Lung (tissue), 12 donors: ENCODE data around the gene ARSB. TPM values are rescaled to one million over a fixed set of nuclear protein-coding genes. Genes with fewer than 3 reads are reported as not detected.

Experiments
- ATAC-seq: fragments of 200-7000 bp; cut with Tn5 transposase; one replicate; pipeline ENCODE4 v1.9.1; 2020; ENCODE audit warnings: moderate number of reproducible peaks; ENCODE audit not compliant: insufficient read depth, low FRiP score
- DNase-seq, 3 donors: peaks; one replicate each; pipeline ENCODE4 v3.0.0-alpha.2; 2013 to 2017
- H3K27ac ChIP-seq, 2 donors: one replicate each; pipeline ENCODE4 v1.5.1; 2013; ENCODE audit warnings: mild to moderate bottlenecking in 2 of 2, moderate library complexity in 2 of 2, control low read depth in 1 of 2, inconsistent platforms in 1 of 2, low read depth in 1 of 2, low read length in 1 of 2
- H3K27me3 ChIP-seq, 3 donors: one replicate each; pipeline ENCODE4 v1.5.1; 2013; ENCODE audit warnings: low read length in 2 of 3; ENCODE audit not compliant: control insufficient read depth in 3 of 3, insufficient read depth in 3 of 3
- H3K36me3 ChIP-seq, 4 donors: one replicate each; pipeline ENCODE4 v1.5.1; 2013; ENCODE audit warnings: low read length in 4 of 4, mild to moderate bottlenecking in 1 of 4, moderate library complexity in 1 of 4; ENCODE audit not compliant: control insufficient read depth in 4 of 4, insufficient read depth in 4 of 4
- H3K4me1 ChIP-seq, 5 donors: one replicate each; pipeline ENCODE4 v1.5.1; 2013; ENCODE audit warnings: low read length in 5 of 5, mild to moderate bottlenecking in 2 of 5, moderate library complexity in 1 of 5; ENCODE audit not compliant: control insufficient read depth in 5 of 5, insufficient read depth in 5 of 5
- H3K4me3 ChIP-seq: one replicate; pipeline ENCODE4 v1.5.1; 2013; ENCODE audit warnings: mild to moderate bottlenecking, control low read depth, moderate library complexity
- H3K9ac ChIP-seq, 2 donors: one replicate each; pipeline ENCODE4 v1.5.1; 2013; ENCODE audit warnings: low read length in 2 of 2, control low read depth in 1 of 2; ENCODE audit not compliant: insufficient read depth in 1 of 2
- H3K9me3 ChIP-seq, 4 donors: one replicate each; pipeline ENCODE4 v1.5.1; 2013; ENCODE audit warnings: low read length in 3 of 4, mild to moderate bottlenecking in 1 of 4, moderate library complexity in 1 of 4; ENCODE audit not compliant: control insufficient read depth in 4 of 4, insufficient read depth in 3 of 4
- WGBS, 2 donors: extraction: QIAGEN DNeasy Blood & Tissue Kit; methylation state at CpG; one replicate each; pipeline ENCODE4 v1.1.7; 2013; 5-methylcytosine and 5-hydroxymethylcytosine counted together
- polyA plus RNA-seq, 2 donors: library from polyadenylated mRNA; stranded (reverse); fragments of 200-250 nt; gene quantifications; one replicate each; pipeline ENCODE4 v1.2.1, GENCODE V29; 2013
- total RNA-seq, 2 donors: library from RNA; depleted of rRNA in 1 of 2; stranded (reverse); fragments of >200 nt in 1 of 2; gene quantifications; one replicate each; pipeline ENCODE4 v1.2.1, GENCODE V29; 2014 to 2021
- TF ChIP-seq, protein P1 (sequence below): IDR thresholded peaks from 2 replicates; pipeline ENCODE4 v1.5.1; 2012; ENCODE audit warnings: mild to moderate bottlenecking; ENCODE audit errors: control extremely low read depth, extremely low read depth
- donor health status: control.
- donor health status: control.
- donor health status: Bipolar disorder and iron deficiency.
- donor health status: healthy.
- donor health status: DM: yes; HTN: yes; CAD: no.

The ARSB gene
- total and polyA plus RNA-seq, 4 donors, result 3.2 to 17.3 (median 11.1) TPM

DNA sequence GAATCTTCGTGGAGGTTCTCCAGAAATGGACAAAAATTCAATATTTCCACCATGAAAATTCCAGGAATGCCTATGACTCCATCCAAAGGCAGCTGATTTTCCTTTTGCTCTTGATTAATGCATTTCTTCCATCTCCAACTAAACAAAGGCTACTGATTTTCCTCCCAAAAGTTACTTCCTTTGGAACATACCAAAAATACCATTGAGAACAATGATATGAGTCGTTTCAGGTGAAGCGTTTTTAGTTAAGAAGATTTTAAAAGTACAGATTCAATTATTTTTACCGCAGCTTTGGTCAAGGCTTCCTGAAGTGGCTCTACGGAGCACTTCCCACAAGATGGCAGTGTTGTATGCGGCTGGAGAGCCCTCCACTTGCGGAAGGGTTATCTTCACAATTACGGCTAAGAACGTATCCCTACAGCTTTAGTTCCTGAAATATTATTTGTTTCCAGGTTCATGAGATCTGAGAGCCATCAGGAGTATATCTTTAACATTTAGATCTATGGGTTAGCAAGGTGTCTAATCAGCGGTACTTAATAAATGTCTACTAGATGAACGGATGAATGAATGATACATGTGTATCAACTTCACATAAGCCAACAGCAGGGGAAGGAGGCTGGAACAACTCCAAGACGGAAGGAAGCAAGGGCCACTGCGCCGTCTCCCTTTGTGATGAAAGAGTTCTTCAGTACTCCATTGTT is 35.9 kb upstream of the ARSB start:
- no peak overlapping the region for H3K9ac ChIP-seq
- no peak overlapping the region for H3K4me3 ChIP-seq
- peaks cover 0 to 3% (median 3%) of the 10 kb centered on the region in 5 donors for H3K4me1 ChIP-seq
- H3K27me3 ChIP-seq, result no peaks in the 10 kb centered on the region
- peak; percentile 59 to 82 (median 81) for DNase-seq
- ATAC-seq, result peak; percentile 63
- no peaks in the 10 kb centered on the region for H3K36me3 ChIP-seq
- H3K9me3 ChIP-seq, result no peaks in the 10 kb centered on the region
- H3K27ac ChIP-seq, result no peak overlapping the region
- TF ChIP-seq, protein P1, sequence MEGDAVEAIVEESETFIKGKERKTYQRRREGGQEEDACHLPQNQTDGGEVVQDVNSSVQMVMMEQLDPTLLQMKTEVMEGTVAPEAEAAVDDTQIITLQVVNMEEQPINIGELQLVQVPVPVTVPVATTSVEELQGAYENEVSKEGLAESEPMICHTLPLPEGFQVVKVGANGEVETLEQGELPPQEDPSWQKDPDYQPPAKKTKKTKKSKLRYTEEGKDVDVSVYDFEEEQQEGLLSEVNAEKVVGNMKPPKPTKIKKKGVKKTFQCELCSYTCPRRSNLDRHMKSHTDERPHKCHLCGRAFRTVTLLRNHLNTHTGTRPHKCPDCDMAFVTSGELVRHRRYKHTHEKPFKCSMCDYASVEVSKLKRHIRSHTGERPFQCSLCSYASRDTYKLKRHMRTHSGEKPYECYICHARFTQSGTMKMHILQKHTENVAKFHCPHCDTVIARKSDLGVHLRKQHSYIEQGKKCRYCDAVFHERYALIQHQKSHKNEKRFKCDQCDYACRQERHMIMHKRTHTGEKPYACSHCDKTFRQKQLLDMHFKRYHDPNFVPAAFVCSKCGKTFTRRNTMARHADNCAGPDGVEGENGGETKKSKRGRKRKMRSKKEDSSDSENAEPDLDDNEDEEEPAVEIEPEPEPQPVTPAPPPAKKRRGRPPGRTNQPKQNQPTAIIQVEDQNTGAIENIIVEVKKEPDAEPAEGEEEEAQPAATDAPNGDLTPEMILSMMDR, result peak; percentile 57
- 13% methylated on average over 14 of the region's 14 CpGs for WGBS, 2 donors

DNA sequence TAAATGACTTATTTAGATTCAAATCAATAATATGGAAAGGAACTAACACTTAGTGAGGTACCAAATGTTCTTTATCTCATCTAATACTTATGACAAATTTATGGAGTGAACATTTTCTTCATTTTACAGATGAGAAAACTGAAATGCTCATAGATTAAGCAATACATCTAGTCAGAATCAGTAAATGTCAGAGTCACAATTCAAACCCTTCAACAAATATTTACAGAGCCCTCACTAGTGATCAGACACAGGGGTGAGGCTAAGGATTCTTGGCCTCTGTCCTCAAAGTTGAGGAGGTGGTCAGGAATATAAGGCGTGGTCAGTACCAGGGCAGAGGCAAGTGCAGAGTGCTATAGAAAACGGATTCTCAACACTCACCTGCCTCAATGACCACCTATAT is 29.5 kb upstream of the ARSB start:
- Histone ChIP-seq H3K4me3 (no peak overlapping the region), H3K36me3 (no peaks in the 10 kb centered on the region), H3K4me1 (no peaks in the 10 kb centered on the region), H3K9me3 (peaks cover 0 to 7% (median 0%) of the 10 kb centered on the region in 4 donors), H3K27ac (no peak overlapping the region), H3K9ac (no peak overlapping the region), H3K27me3 (no peaks in the 10 kb centered on the region)
- DNase-seq (no peak), ATAC-seq (no peak)
- TF ChIP-seq, protein P1, result no peak
- WGBS, 2 donors, result 78 to 89% methylated on average over 2 of the region's 2 CpGs

DNA sequence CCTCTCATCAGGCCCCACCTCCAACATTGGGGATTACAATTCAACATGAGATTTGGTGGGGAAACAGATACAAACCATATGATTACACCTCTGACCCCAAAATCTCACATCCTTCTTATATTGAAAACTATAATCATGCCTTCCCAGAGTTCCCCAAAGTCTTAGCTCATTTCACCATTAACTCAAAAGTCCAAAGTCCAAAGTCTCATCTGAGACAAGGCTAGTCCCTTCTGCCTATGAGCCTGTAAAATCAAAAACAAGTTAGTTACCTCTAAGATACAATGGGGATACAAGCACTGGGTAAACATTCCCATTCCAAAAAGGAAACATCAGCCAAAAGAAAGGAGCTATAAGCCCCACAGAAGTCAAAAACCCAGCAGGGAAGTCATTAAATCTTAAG is 26.8 kb upstream of the ARSB start:
- no peak for ATAC-seq
- Histone ChIP-seq H3K9me3 (peaks cover 0 to 9% (median 0%) of the 10 kb centered on the region in 4 donors), H3K4me3 (no peak overlapping the region)

More for the DNA sequence above, 26.8 kb upstream of the ARSB start:
- no peak for DNase-seq
- Histone ChIP-seq H3K27ac (no peak overlapping the region), H3K27me3 (no peaks in the 10 kb centered on the region), H3K4me1 (no peaks in the 10 kb centered on the region), H3K9ac (no peak overlapping the region), H3K36me3 (no peaks in the 10 kb centered on the region)
- TF ChIP-seq, protein P1, result no peak
